GM18502 (cell line): ENCODE results near the gene AP4E1.
"Not testable (repeated sequence)": the region's sequence is repeated elsewhere in the genome, so short reads cannot be mapped to it uniquely, and the experiment has no call there.

Experiments
- ATAC-seq: cut with Tn5 transposase; IDR thresholded peaks from one replicate; pipeline ENCODE4 v1.9.1; 2021; ENCODE audit warnings: mild to moderate bottlenecking; ENCODE audit not compliant: unreplicated experiment, poor library complexity

AP4E1 gene

GRCh38 chr15:50939911-50940310 lies 31.4 kb downstream of the AP4E1 start:
- no peak for ATAC-seq

- ATAC-seq: no peak
These were observed 32.0 kb downstream of the AP4E1 start for GRCh38 chr15:50940506-50940905.

- no peak for ATAC-seq
These were observed 35.2 kb downstream of the AP4E1 start for GRCh38 chr15:50943638-50944037.

- ATAC-seq: no peak
These were observed 36.2 kb downstream of the AP4E1 start for GRCh38 chr15:50944672-50945071.

- no peak for ATAC-seq
These were observed 37.2 kb downstream of the AP4E1 start for GRCh38 chr15:50945725-50946124.

- not testable (repeated sequence) for ATAC-seq
These were observed 42.3 kb downstream of the AP4E1 start for GRCh38 chr15:50950745-50951144.

GRCh38 chr15:50953302-50953701 lies 44.8 kb downstream of the AP4E1 start:
- no peak for ATAC-seq

GRCh38 chr15:50954837-50955236 lies 46.4 kb downstream of the AP4E1 start:
- not testable (repeated sequence) for ATAC-seq

GRCh38 chr15:50959717-50960116 lies 51.2 kb downstream of the AP4E1 start:
- no peak for ATAC-seq

- no peak for ATAC-seq
These were observed 55.6 kb downstream of the AP4E1 start for GRCh38 chr15:50964075-50964474.

- no peak for ATAC-seq
These were observed 59.9 kb downstream of the AP4E1 start for GRCh38 chr15:50968353-50968752.

- no peak for ATAC-seq
These were observed 62.0 kb downstream of the AP4E1 start for GRCh38 chr15:50970524-50970923.

GRCh38 chr15:50971115-50971514 lies 62.6 kb downstream of the AP4E1 start:
- ATAC-seq: no peak

GRCh38 chr15:50971542-50971941 lies 63.1 kb downstream of the AP4E1 start:
- no peak for ATAC-seq

GRCh38 chr15:50973605-50974004 lies 65.1 kb downstream of the AP4E1 start:
- no peak for ATAC-seq

- ATAC-seq: no peak
These were observed 68.7 kb downstream of the AP4E1 start for GRCh38 chr15:50977162-50977561.

GRCh38 chr15:50978580-50978979 lies 70.1 kb downstream of the AP4E1 start:
- ATAC-seq: no peak

GRCh38 chr15:50979041-50979440 lies 70.6 kb downstream of the AP4E1 start:
- ATAC-seq: no peak

- ATAC-seq: no peak
These were observed 85.1 kb downstream of the AP4E1 start for GRCh38 chr15:50993598-50993997.

- ATAC-seq: no peak
These were observed 88.2 kb downstream of the AP4E1 start for GRCh38 chr15:50996641-50997040.

GRCh38 chr15:50997371-50998051 lies 89.0 kb downstream of the AP4E1 start:
- ATAC-seq: no peak

GRCh38 chr15:51004103-51004551 lies 95.6 kb downstream of the AP4E1 start:
- ATAC-seq: no peak
